ENCODE data around the gene LMNA.

GRCh38 chr1:156078728-156079127 lies 35.8 kb upstream of the LMNA start:
- TF ChIP-seq RAD21 (IDR thresholded peaks at IDR 0.05; ENCODE audit: low read depth) (no peak), TAF1 (IDR thresholded peaks at IDR 0.05; ENCODE audit: low read depth) (no peak), MAX (IDR thresholded peaks at IDR 0.05) (no peak), CREB1 (IDR thresholded peaks at IDR 0.05; ENCODE audit: low read depth) (no peak), TEAD4 (IDR thresholded peaks at IDR 0.05) (no peak), USF1 (IDR thresholded peaks at IDR 0.05) (no peak), YY1 (IDR thresholded peaks at IDR 0.05; ENCODE audit: low read depth) (no peak), EGR1 (IDR thresholded peaks at IDR 0.05) (no peak)

Data from Ishikawa (cell line).